ENCODE data around the gene ACSM2B.
"Not testable (repeated sequence)": the region's sequence is repeated elsewhere in the genome, so short reads cannot be mapped to it uniquely, and the experiment has no call there.

Gene ACSM2B

DNA sequence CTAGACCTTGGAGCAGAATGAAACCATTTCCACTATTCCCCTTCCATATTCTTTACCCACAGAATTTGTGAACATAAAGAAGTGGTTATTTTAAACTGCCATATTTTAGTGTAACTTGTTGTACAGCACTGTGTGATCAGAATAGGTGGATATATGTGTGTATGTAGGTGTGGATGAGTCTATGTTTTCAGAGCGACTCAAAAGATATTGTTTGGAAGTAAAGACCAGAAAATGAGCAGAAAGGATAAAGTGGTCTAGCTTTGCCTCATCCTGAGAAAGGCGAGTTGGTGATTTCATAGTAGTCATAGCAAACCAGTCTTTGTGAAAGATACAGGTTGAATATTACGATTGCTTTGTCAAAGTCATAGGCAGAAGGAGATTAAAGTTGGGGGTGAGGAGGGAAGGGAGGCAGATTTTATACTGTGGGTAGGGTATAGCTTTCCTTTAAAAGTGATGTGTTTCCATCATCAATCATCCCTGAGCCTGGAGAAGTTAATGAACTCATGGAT, 43.8 kb downstream of the ACSM2B start:
- DNase-seq (ENCODE audit: low spot score): not testable (repeated sequence)

DNA sequence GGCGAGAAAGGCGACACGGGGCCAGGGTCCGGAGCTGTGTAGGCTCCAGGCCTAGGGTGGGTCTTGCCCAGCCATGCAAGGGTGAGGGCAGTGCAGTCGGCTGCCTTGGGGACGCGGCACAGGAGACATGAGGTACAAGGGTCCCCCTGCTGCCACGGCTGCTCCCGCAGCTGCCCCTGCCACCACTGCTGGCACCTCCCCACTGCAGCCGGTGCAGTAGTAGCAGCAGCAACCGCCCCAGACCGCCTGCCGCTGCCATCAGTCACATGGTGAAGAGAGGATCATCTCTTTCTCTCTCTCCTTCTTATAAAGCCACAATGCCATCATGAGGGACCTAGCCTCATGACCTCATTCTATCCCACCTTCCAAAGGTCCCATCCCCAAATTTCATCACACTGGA, 44.4 kb downstream of the ACSM2B start:
- DNase-seq (ENCODE audit: low spot score): not testable (repeated sequence)

DNA sequence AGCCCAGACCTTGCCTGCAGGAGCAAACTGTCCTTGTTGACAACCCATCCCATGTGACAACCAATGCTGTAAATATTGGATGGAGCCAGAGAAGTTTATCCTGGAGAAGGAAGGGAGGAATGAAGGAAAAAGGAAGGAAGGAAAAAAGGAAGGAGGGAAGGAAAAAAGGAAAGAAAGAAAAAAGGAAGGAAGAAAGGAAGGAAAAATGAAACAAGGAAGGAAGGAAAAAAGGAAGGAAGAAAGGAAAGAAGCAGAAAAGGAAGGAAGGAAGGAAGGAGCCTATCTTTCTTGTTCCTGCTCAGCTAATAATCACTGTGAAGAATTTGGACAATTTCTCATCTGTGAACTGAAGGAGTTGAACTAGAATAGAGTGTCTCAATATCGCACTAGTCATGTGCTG, 56.1 kb downstream of the ACSM2B start:
- DNase-seq (ENCODE audit: low spot score): no peak

DNA sequence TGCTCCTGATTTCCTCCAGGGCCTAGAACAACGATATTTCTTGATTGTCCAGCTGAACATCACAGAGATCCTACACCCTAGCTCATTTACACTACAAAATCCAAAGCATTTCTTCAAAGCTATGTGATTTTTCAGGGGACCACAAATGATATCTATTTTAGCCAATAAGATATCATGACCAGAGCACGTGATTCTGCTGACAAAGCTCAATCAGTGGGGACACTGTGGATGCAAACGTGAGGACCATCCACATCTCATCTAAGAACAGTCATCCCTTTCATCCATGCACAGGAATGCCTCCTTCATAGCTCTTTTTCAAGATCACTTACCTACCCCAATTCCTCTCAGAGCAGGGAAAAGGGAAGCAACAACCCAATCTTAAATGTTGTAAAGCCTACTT, 56.9 kb downstream of the ACSM2B start:
- DNase-seq (ENCODE audit: low spot score): no peak

DNA sequence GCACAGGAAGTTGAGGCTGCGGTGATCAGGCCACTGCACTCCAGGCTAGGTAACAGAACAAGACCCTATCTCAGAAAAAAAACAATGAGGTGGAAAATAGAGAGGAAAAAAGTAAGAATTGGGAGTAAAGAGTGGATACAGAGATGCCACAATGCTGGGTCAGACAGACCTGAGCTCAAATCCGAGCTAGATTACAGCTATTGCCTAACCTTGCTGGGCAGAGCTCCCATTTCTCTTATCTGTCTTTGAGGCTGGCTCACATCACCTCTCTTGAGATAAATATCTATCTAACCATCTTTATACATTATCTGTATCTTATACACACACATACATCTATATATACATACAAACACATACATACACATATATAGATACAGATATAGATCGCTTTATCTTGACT, 59.0 kb downstream of the ACSM2B start:
- DNase-seq (ENCODE audit: low spot score): no peak

DNA sequence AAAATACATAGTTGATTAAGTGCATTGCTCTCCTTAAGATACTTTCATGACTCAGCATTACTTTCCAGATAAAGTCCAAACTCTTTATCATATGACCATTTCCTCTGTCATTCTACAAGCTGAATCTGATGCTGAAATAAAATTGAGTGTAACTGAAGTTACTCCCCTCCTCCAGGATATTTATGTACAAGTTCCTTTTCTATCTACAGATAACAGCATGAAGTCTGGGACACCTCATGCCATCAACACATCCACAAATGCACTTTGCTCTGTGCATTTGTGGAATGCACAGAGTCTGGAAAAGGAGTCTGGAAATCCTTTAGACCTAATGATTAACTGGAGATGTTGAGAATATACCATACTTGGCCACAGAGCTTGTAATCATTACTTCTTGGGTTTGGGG, 60.5 kb downstream of the ACSM2B start:
- no peak for DNase-seq (ENCODE audit: low spot score)

DNA sequence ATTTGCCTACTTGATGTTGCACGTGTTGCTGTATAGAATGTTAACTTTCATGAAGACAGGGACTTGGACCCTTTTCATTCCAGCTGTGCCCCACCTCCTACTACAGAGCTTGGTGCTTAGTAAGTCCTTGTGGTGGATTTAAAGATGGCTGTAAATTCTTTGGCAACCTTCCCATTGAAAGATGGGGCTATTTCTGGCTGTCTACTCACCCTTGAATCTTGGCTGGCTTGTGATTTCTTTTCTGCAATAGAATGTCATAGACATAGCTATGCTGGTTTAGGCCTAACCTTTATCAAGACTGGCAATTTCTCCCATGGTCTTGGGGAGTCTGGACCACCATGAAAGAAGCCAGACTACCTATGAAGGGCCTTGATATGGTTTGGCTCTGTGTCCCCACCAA, 65.8 kb downstream of the ACSM2B start:
- no peak for DNase-seq (ENCODE audit: low spot score)

DNA sequence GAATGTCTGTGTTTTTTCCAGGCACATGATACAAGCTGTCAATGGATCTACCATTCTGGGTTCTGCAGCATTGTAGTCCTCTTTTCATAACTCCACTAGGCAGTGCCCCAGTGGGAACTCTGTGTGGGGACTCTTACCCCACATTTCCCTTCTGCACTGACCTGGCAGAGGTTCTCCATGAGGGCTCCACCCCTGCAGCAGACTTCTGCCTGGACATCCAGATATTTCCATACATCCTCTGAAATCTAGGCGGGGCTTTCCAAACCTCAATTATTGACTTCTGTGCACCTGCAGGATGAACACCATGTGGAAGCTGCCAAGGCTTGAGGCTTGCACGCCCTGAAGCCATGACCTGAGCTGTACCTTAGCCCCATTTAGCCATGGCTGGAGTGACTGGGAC, 68.9 kb downstream of the ACSM2B start:
- DNase-seq (ENCODE audit: low spot score): no peak

DNA sequence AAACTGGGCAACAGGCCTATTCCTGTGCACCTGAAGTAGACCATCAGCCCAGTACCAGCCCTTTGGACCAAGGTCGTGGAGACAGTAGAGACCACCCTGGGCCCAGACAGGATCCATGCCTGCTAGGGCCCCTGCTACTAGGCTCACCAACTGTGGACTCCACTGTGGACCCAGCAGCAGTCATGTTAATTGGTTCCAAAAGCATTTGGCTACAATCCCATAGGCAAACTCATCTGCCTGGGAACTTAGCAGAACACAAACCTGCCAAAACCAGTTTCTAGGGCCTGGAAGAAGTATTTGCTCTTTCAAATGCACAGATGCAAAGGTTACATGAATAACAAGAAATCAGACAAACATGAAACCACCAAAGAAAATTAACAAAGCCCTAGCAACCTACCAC, 71.7 kb downstream of the ACSM2B start:
- DNase-seq (ENCODE audit: low spot score): no peak

DNA sequence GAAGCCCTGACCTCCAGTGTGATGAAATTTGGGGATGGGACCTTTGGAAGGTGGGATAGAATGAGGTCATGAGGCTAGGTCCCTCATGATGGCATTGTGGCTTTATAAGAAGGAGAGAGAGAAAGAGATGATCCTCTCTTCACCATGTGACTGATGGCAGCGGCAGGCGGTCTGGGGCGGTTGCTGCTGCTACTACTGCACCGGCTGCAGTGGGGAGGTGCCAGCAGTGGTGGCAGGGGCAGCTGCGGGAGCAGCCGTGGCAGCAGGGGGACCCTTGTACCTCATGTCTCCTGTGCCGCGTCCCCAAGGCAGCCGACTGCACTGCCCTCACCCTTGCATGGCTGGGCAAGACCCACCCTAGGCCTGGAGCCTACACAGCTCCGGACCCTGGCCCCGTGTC, 84.7 kb downstream of the ACSM2B start:
- not testable (repeated sequence) for DNase-seq (ENCODE audit: low spot score)

DNA sequence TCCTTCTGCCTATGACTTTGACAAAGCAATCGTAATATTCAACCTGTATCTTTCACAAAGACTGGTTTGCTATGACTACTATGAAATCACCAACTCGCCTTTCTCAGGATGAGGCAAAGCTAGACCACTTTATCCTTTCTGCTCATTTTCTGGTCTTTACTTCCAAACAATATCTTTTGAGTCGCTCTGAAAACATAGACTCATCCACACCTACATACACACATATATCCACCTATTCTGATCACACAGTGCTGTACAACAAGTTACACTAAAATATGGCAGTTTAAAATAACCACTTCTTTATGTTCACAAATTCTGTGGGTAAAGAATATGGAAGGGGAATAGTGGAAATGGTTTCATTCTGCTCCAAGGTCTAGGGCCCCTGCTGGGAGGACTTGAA, 85.2 kb downstream of the ACSM2B start:
- not testable (repeated sequence) for DNase-seq (ENCODE audit: low spot score)

Measured in AG08395 (cell line).